GM19372 (cell line): ENCODE measurements around the gene ITSN2.
"Not testable (repeated sequence)": the region's sequence is repeated elsewhere in the genome, so short reads cannot be mapped to it uniquely, and the experiment has no call there.

Source experiments
- ATAC-seq: cut with Tn5 transposase; IDR thresholded peaks from one replicate; pipeline ENCODE4 v1.9.1; 2021; ENCODE audit warnings: mild to moderate bottlenecking, low read depth, moderate library complexity; ENCODE audit not compliant: unreplicated experiment

The ITSN2 gene

GRCh38 chr2:24339098-24339497, 21.2 kb downstream of the ITSN2 start:
- not testable (repeated sequence) for ATAC-seq

DNA sequence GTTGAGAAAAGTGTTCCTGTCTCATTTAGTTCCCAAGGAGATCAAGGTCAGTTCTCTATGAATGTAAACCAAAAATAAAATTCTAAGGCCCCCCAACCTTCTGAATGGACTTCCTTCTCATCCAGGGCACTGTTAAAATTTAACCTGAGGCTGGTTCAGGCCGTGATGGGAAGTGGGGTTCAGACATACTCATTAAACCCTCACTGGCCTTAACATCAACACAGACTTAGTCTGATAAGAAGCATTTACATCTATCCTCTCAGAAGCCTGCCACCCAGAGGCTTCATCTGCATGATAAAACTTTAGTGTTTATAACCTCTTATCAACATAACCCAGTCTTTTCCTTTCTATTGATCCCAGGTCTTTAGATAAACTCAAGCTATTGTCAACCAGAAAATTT, 22.4 kb downstream of the ITSN2 start:
- no peak for ATAC-seq

DNA sequence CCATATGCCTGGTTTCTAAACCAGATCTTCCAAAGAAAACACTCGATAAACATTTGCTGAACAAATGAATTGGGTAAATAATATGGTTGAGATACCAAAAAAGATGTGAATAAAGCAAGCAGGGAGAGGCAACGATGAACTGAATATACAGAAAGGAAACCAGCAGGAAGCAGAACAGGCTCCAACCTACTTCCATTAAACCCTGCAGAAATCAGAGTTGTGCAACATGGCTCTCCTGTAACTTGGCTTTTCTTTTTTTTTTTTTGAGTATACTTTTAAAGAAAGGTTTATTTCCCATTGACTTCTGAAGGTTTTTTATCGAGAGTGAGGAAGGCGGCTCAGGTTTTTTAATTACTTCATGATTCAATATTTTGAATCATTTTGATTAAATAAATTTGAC, 23.5 kb downstream of the ITSN2 start:
- no peak for ATAC-seq

DNA sequence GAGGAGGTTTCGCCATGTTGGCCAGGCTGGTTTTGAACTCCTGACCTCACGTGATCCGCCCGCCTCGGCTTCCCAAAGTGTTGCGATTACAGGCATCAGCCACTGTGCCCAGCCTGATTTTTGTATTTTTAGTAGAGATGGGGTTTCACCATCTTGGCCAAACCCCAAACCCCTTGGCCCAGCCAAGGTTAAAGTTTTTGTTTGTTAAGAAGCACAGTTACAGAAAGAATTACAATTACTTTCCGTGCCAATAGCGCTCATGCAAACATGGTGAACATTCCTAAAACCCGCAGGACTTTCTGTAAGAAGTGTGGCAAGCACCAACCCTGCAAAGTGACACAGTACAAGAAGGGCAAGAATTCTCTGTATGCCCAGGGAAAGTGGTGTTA, 26.1 kb downstream of the ITSN2 start:
- no peak for ATAC-seq

DNA sequence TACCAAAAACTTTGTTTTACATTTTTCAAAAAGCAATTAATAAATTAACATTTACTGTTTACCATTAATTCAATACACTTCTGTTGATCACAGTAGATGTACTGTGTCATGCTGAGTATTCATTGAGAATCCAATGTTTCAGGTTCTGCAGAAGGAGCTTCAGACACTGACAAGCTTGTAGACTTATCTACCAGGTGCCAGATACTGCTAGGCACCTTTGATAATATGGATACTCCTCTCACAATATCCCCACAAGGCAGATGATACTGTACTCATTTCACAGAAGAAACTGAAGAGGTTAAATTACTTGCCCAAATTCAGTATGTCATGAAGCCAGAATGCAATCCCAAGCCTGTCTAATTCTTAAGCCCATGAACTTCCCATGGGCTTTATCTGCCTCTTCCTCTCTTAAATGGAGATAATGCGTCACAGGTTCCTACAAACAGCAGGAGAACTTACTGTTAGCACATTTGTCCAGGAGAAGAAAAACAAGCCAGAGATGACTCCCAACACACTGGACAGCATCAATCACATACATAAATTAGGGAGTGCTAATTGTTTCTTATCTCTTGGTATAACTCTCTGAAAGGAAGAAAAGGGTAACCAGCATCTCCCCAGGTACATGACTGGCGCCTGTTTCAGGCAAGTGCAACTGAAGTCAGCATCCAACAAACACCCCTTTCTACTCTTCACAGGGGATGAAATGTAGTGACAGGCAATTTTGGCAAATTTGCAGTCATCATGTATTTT, 27.4 kb downstream of the ITSN2 start:
- ATAC-seq, result no peak

- ATAC-seq, result no peak
Measured at GRCh38 chr2:24330161-24330560, 30.2 kb downstream of the ITSN2 start.

DNA sequence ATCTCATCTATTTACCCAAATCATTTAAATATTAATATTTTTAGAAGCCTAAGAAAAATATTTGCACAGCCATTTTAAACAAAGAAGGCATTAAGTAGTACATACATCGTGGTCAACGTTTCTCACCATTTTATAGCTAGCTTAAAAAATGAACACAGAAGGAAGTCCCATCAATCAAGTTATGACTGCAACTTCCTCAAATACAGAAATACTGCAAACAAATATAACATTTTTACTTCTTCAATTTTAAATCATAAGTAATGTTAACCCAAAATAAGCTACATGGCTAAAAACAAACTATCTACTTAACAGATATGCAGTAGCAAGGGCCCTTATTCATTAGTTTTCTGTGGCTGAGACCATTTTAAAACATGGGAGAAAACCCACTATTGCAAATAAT, 30.6 kb downstream of the ITSN2 start:
- no peak for ATAC-seq

DNA sequence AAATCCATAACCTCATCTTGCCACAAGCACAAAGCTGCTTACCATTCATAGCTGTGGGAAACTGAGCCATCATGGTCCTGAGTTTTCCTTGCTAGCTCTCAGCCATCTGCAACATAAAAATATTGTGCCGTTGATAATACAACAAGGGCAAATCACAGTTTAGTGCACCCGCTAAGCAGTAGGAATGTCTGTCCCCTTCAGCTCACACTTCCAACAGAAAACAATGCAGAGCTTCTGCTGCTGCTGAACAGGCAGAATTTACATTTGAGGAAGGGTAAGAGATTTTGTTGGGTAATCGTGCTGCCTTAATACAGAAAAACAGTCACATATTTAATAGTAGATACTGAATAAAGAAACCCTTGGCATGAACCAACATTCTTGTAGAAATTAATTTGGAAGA, 32.3 kb downstream of the ITSN2 start:
- no peak for ATAC-seq

- no peak for ATAC-seq
Measured at GRCh38 chr2:24317491-24317920, 42.8 kb downstream of the ITSN2 start.

DNA sequence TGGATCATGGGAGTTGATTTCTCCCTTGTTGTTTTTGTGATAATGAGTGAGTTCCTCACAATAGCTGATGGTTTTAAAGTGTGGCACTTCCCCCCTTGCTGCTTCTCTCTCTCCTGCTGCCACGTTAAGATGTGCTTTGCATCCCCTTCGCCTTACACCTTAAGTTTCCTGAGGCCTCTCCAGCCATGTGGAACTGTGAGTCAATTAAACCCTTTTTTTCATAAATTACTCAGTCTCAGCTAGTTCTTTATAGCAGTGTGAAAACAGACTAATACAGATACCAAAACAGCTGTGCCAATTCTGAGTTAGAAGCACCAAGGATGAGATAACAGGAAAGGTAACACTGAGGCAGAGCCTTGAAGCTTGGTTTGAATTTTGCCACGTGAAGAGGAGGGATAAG, 44.7 kb downstream of the ITSN2 start:
- peak; percentile 55 for ATAC-seq

- no peak for ATAC-seq
Measured at GRCh38 chr2:24313744-24314632, 46.3 kb downstream of the ITSN2 start.

GRCh38 chr2:24307961-24308360, 52.4 kb downstream of the ITSN2 start:
- no peak for ATAC-seq

- no peak for ATAC-seq
Measured at GRCh38 chr2:24304631-24305030, 55.7 kb downstream of the ITSN2 start.

- no peak for ATAC-seq
Measured at GRCh38 chr2:24304098-24304497, 56.2 kb downstream of the ITSN2 start.

GRCh38 chr2:24301599-24301998, 58.7 kb downstream of the ITSN2 start:
- ATAC-seq, result no peak

DNA sequence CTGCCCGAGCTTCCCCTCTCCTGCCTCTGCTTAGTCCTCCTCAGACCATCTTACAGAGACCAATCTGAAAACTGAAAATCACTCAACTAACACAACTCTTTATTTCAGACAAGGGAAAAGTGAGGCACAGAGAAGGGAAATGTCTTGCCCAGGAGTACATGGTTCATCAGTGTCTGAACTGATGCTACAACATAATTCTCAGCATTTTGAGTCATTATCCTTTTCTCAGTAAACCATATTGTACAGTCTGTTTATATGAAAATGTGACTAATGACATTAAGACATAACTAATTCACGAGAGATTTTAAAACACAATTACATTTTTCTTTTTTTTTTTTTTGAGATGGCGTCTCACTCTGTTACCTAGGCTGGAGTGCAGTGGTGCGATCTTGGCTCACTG, 62.7 kb downstream of the ITSN2 start:
- no peak for ATAC-seq

- ATAC-seq, result no peak
Measured at GRCh38 chr2:24287171-24287570, 73.2 kb downstream of the ITSN2 start.

DNA sequence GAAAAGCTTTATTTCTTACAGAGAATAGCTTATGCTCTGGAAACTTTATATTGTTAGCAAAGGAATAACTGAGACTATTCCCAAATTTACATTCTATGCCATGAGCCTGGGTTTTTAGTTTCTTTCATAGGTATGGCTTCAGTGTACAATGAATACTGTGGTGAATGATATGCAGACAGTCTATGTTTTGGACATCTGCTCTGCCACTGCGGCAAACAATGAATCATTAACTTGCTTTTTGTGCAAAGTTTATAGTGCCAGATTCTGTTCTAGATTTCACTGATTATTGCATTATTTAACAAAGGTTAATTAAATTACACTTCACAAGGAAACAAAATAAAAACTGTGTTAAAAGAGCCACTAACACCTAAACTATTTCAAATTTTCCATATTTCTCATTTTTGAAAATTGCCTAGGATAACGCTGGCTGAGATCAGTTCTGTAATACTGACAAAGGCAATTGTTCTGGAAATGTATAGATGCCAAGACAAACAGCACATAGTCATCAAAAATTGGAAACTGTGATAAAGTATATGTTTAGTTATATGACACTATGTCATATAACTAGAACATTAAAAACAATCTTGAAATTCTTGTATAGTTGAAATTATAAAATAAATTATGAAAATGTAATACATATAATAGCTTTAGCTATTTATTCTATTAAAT, 74.7 kb downstream of the ITSN2 start:
- no peak for ATAC-seq

GRCh38 chr2:24280645-24281044, 79.7 kb downstream of the ITSN2 start:
- ATAC-seq, result no peak

GRCh38 chr2:24280161-24280560, 80.2 kb downstream of the ITSN2 start:
- no peak for ATAC-seq

GRCh38 chr2:24276349-24276899, 83.9 kb downstream of the ITSN2 start:
- no peak for ATAC-seq
